Measurements from ENCODE around the gene MMP17. TPM values are rescaled to one million over a fixed set of nuclear protein-coding genes. Genes with fewer than 3 reads are reported as not detected.

MMP17 gene
- 1.4 and 1.7 TPM in 2 replicates for total RNA-seq (2012; rRNA removed)
- 11.8 and 15.9 TPM in 2 replicates for polyA plus RNA-seq (2012; rRNA removed)
- 11.7 and 17.3 TPM in 2 replicates for polyA plus RNA-seq (2012; cell fraction: cytosol; rRNA removed)
- 14.0 and 49.8 TPM in 2 replicates for polyA plus RNA-seq (2012; cell fraction: nucleus; rRNA removed; ENCODE audit: low replicate concordance)
- percentile 36 among the genes with signal in this experiment for Bru-seq, nascent RNA
- percentile 41 among the genes with signal in this experiment for BruChase-seq, experiment 1, labeled RNA remaining after a 6-hour chase
- percentile 35 among the genes with signal in this experiment for BruChase-seq, experiment 2, labeled RNA remaining after a 2-hour chase
- long read RNA-seq, transcript MMP17-201 (10 exons, 2,411 nt) = major isoform, 6 of 12 reads
- long read RNA-seq, partial matches to known transcripts = 3 of 12 reads
- long read RNA-seq, other reads (novel, unspliced or antisense) = 2 of 12 reads

GRCh38 chr12:131827961-131828534 is at the start of gene MMP17:
Gene MMP17, plus strand, starts transcription at chr12:131828393. Its CDS starts 102 bp downstream, at chr12:131828495.
- H2BK15ac ChIP-seq (ENCODE audit: low read depth, low read length) = no peak within 1 kb of the TSS
- H3K36me3 ChIP-seq (ENCODE audit: control insufficient read depth, insufficient read depth, low read length) = no peaks in the 10 kb centered on the region
- no peak within 1 kb of the TSS for H3K56ac ChIP-seq (ENCODE audit: extremely low read depth, insufficient read depth, low read length)
- peak within 1 kb of the TSS; percentile 77 for H2AFZ ChIP-seq (replicated peaks; ENCODE audit: low read length, poor library complexity)
- H3K23ac ChIP-seq (ENCODE audit: low read depth, low read length) = 0 out of 2 replicates have a peak within 1 kb of the TSS, but pooled peaks have one; percentile 66
- H4K91ac ChIP-seq (ENCODE audit: insufficient read depth, low read depth, low read length) = no peak within 1 kb of the TSS
- DNase-seq (peak; percentile 55), ATAC-seq (ENCODE audit: low read depth) (peak; percentile 70)
- no peak within 1 kb of the TSS; the same call in 1 of the 2 replicates for H3K4ac ChIP-seq (ENCODE audit: low read depth, low read length)
- no TSS peak for BruUV-seq (replicated peaks)
- peak within 1 kb of the TSS; percentile 72 for H2AK9ac ChIP-seq (replicated peaks; ENCODE audit: low read depth, low read length, poor library complexity)
- ChIA-PET CTCF (interaction anchor here (0.6 to 1.2 kb wide), 2 partner anchors 105 to 889 kb away, joined by 3 read pairs; no protein-coding TSS in a partner anchor), POLR2A (ENCODE audit: unreplicated experiment) (no interaction called here)
- in situ Hi-C loops (cut with MboI; ENCODE audit: low sequenced_read_pairs) = loop anchor here (25.0 kb wide), 1 partner anchor 716 kb away; no protein-coding TSS in a partner anchor
- H3K79me1 ChIP-seq (ENCODE audit: low read depth in 1 of 2, low read length in 2 of 2) = peaks cover 0 to 13% of the 10 kb centered on the region in 2 experiments; a peak in 2 of 4 replicates
- peak within 1 kb of the TSS in 1 of 2 experiments; percentile 48; a peak in 1 of 4 replicates for H4K8ac ChIP-seq (ENCODE audit: low read depth in 2 of 2, low read length in 2 of 2)
- H3K4me3 ChIP-seq (ENCODE audit: insufficient read depth, low read depth, low read length) = peak within 1 kb of the TSS; percentile 44
- intact Hi-C loops (cut with micrococcal nuclease) = loop anchor here (2.0 kb wide), 1 partner anchor 911 kb away; no protein-coding TSS in a partner anchor
- no peak within 1 kb of the TSS for H2BK5ac ChIP-seq (ENCODE audit: low read depth, low read length, poor library complexity, severe bottlenecking)
- no peak within 1 kb of the TSS for H2BK120ac ChIP-seq (ENCODE audit: low read depth, low read length)
- H4K20me1 ChIP-seq (ENCODE audit: insufficient read depth, low read length) = no peaks in the 10 kb centered on the region
- H3K18ac ChIP-seq (ENCODE audit: low read depth, low read length) = no peak within 1 kb of the TSS
- TF ChIP-seq FOS (IDR thresholded peaks at IDR 0.05; ENCODE audit: low read depth, low read length) = no peak
- TF ChIP-seq, protein P1, sequence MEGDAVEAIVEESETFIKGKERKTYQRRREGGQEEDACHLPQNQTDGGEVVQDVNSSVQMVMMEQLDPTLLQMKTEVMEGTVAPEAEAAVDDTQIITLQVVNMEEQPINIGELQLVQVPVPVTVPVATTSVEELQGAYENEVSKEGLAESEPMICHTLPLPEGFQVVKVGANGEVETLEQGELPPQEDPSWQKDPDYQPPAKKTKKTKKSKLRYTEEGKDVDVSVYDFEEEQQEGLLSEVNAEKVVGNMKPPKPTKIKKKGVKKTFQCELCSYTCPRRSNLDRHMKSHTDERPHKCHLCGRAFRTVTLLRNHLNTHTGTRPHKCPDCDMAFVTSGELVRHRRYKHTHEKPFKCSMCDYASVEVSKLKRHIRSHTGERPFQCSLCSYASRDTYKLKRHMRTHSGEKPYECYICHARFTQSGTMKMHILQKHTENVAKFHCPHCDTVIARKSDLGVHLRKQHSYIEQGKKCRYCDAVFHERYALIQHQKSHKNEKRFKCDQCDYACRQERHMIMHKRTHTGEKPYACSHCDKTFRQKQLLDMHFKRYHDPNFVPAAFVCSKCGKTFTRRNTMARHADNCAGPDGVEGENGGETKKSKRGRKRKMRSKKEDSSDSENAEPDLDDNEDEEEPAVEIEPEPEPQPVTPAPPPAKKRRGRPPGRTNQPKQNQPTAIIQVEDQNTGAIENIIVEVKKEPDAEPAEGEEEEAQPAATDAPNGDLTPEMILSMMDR (conservative IDR thresholded peaks at IDR 0.05; ENCODE audit: low read depth, low read length) = peak; percentile 15; the same call in 1 of the 2 replicates
- TF ChIP-seq POLR2A (IDR thresholded peaks at IDR 0.05; ENCODE audit: low read depth, low read length) = peak; percentile 33; the same call in 1 of the 2 replicates
- TF ChIP-seq CEBPB (IDR thresholded peaks at IDR 0.05; ENCODE audit: low read depth, low read length) = no peak
- TF ChIP-seq CHD1 (IDR thresholded peaks at IDR 0.05; ENCODE audit: low read depth, low read length) = no peak
- TF ChIP-seq BHLHE40 (IDR thresholded peaks at IDR 0.05; ENCODE audit: low read depth, low read length) = no peak
- no peak for TF ChIP-seq SMC3 (IDR thresholded peaks at IDR 0.05; ENCODE audit: low read depth, low read length)
- peak; percentile 70; the same call in 1 of the 2 replicates for TF ChIP-seq MAZ (IDR thresholded peaks at IDR 0.05; ENCODE audit: borderline replicate concordance, low read depth, low read length)
- no peak for TF ChIP-seq RFX5 (IDR thresholded peaks at IDR 0.05; ENCODE audit: low read depth, low read length)
- TF ChIP-seq USF2 (IDR thresholded peaks at IDR 0.05; ENCODE audit: low read depth, low read length) = no peak
- peak; percentile 65; the same call in 1 of the 2 replicates for TF ChIP-seq MXI1 (IDR thresholded peaks at IDR 0.05; ENCODE audit: borderline replicate concordance, low read depth, low read length)
- no peak within 1 kb of the TSS for H2BK20ac ChIP-seq (ENCODE audit: low read depth, low read length)
- H3K9me3 ChIP-seq (ENCODE audit: control insufficient read depth, insufficient read depth, low read length) = no peaks in the 10 kb centered on the region
- peaks cover 9% of the 10 kb centered on the region; the same call in 1 of the 2 replicates for H3K4me1 ChIP-seq (ENCODE audit: control insufficient read depth, insufficient read depth, low read length)
- 3% methylated on average over 30 of the region's 86 CpGs; no CpG with 5 or more reads in 1 of the 2 experiments for WGBS, 2 experiments (ENCODE audit: extremely low coverage in 2 of 2, insufficient read length in 1 of 2)
- no peak within 1 kb of the TSS for H3K14ac ChIP-seq (replicated peaks; ENCODE audit: low read depth, low read length)
- H3K27ac ChIP-seq (ENCODE audit: insufficient read depth, low read length) = no peak within 1 kb of the TSS
- H3K9ac ChIP-seq (ENCODE audit: low read depth, low read length) = peak within 1 kb of the TSS; percentile 32; the same call in 1 of the 2 replicates
- peak within 1 kb of the TSS; percentile 59 for H3K4me2 ChIP-seq (ENCODE audit: low read depth, low read length)
- H3K9me1 ChIP-seq (ENCODE audit: insufficient read depth, low read length) = no peaks in the 10 kb centered on the region; the same call in 1 of the 2 replicates
- H4K5ac ChIP-seq (ENCODE audit: low read depth, low read length) = no peak within 1 kb of the TSS
- H2AK5ac ChIP-seq (ENCODE audit: low read depth, low read length) = 0 out of 2 replicates have a peak within 1 kb of the TSS, but pooled peaks have one; percentile 35
- no peaks in the 10 kb centered on the region; the same call in 1 of the 2 replicates for H3K27me3 ChIP-seq (ENCODE audit: control insufficient read depth, insufficient read depth, low read length)
- dilution Hi-C loops (cut with HindIII; ENCODE audit: low sequenced_read_pairs, unreplicated experiment) = no loop called here
